K562 (cell line): ENCODE results near the gene SLCO3A1. TPM values are rescaled to one million over a fixed set of nuclear protein-coding genes. Genes with fewer than 3 reads are reported as not detected.

Experiments used
- CREBBP ChIP-seq: IDR thresholded peaks from one replicate; pipeline ENCODE4 v1.6.1; 2012; ENCODE audit warnings: low read depth, mild to moderate bottlenecking, control low read depth, inconsistent platforms, low read length
- EWSR1 ChIP-seq: fragments of 450-650 bp; IDR thresholded peaks from 2 replicates; pipeline ENCODE4 v1.6.1; 2018; ENCODE audit warnings: borderline replicate concordance, mild to moderate bottlenecking, low read depth, moderate library complexity; ENCODE audit not compliant: partially characterized antibody
- FOXK1 ChIP-seq: sonication (generic); formaldehyde crosslinking; IDR thresholded peaks from 2 replicates; pipeline ENCODE4 v1.8.0; 2022; ENCODE audit warnings: missing genetic modification reagents, mild to moderate bottlenecking, borderline replicate concordance
- MCM7 ChIP-seq, 2 experiments: fragments of 450-650 bp; IDR thresholded peaks; 2 replicates each; pipeline ENCODE4 v1.6.1; 2016 to 2018
- ZC3H11A ChIP-seq: IDR thresholded peaks from 2 replicates; pipeline ENCODE4 v1.6.1; 2012; ENCODE audit warnings: low read depth, low read length, improper control_type of control experiment
- polyA plus RNA-seq, 8 experiments: library from polyadenylated mRNA; depleted of rRNA in 4 of 8; stranded (reverse) in 5 of 8; unstranded in 3 of 8; fragments of >200 nt; fragmentation: Nextera tagmentation in 2 of 8; fragmentation: Illumina TruSeq in 1 of 8; extraction: Ambion mirVana in 2 of 8; extraction: Trizol in 1 of 8; gene quantifications; 2 replicates each; pipeline versions ENCODE4 v1.2.1 to v1.2.3, GENCODE V29; 2011 to 2014; ENCODE audit warnings: inconsistent platforms in 1 of 8, missing spikeins in 1 of 8
- total RNA-seq, 7 experiments: library from RNA; depleted of rRNA in 6 of 7; stranded (reverse); fragments of >200 nt in 6 of 7; fragmentation: Illumina TruSeq in 2 of 7; extraction: Trizol in 2 of 7; gene quantifications; 2 replicates each; pipeline versions ENCODE4 v1.2.1 to v1.2.3, GENCODE V29; 2011 to 2021; ENCODE audit warnings: low replicate concordance in 1 of 7
- TF ChIP-seq, protein P1 (sequence below), 2 experiments: fragments of 450-650 bp; formaldehyde crosslinking in 1 of 2; IDR thresholded peaks; 2 replicates each; pipeline versions ENCODE4 v1.4.0 to v1.6.1; 2014 to 2020; ENCODE audit warnings: mild to moderate bottlenecking in 2 of 2, borderline replicate concordance in 1 of 2, low read depth in 1 of 2
- TF ChIP-seq, protein P2 (sequence below): fragments of 150-350 bp; conservative IDR thresholded peaks from 2 replicates; pipeline ENCODE4 v1.6.1; 2014; ENCODE audit warnings: low read length
- TF ChIP-seq, protein P3 (sequence below), 2 experiments: fragments of 450-650 bp in 1 of 2; IDR thresholded peaks; 2 replicates each; pipeline ENCODE4 v1.6.1; 2011 to 2017; ENCODE audit warnings: low read depth in 2 of 2, antibody characterized with exemption in 1 of 2, borderline replicate concordance in 1 of 2, low read length in 1 of 2, mild to moderate bottlenecking in 1 of 2, mixed read lengths in 1 of 2; ENCODE audit not compliant: control insufficient read depth in 1 of 2

Gene SLCO3A1
- total and polyA plus RNA-seq, 9 of the 15 experiments (the other 6 are each of a cell fraction or from before 2014, with no cell fraction given) = 0.01 to 0.84 (median 0.06) TPM; not detected in 3

DNA sequence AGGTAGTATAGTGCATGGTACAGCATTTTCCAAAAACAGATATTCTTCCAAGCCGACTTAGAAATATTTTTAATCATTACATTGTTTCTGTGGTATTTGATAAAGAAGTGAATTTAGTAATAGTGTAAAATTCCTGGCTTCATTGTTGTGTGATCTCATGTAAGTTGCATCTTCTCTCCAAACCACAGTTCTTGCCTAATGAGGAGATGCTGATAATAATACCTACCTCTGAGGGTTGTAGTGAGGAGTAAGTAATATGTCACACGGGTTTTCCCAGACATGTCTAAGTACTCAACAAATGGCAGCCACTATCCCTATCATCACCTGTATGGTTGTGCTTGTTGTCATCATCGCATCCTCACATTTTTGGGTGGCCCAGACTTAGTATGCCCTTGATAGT is 167.3 kb downstream of the SLCO3A1 start (continued):
- TF ChIP-seq, protein P1, sequence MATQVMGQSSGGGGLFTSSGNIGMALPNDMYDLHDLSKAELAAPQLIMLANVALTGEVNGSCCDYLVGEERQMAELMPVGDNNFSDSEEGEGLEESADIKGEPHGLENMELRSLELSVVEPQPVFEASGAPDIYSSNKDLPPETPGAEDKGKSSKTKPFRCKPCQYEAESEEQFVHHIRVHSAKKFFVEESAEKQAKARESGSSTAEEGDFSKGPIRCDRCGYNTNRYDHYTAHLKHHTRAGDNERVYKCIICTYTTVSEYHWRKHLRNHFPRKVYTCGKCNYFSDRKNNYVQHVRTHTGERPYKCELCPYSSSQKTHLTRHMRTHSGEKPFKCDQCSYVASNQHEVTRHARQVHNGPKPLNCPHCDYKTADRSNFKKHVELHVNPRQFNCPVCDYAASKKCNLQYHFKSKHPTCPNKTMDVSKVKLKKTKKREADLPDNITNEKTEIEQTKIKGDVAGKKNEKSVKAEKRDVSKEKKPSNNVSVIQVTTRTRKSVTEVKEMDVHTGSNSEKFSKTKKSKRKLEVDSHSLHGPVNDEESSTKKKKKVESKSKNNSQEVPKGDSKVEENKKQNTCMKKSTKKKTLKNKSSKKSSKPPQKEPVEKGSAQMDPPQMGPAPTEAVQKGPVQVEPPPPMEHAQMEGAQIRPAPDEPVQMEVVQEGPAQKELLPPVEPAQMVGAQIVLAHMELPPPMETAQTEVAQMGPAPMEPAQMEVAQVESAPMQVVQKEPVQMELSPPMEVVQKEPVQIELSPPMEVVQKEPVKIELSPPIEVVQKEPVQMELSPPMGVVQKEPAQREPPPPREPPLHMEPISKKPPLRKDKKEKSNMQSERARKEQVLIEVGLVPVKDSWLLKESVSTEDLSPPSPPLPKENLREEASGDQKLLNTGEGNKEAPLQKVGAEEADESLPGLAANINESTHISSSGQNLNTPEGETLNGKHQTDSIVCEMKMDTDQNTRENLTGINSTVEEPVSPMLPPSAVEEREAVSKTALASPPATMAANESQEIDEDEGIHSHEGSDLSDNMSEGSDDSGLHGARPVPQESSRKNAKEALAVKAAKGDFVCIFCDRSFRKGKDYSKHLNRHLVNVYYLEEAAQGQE (IDR thresholded peaks at IDR 0.05; ENCODE audit: borderline replicate concordance) = no peak
- TF ChIP-seq, protein P1 (CRISPR knock-in tag; IDR thresholded peaks at IDR 0.05; ENCODE audit: low read depth) = no peak
- no peak for TF ChIP-seq FOXK1 (CRISPR knock-in tag)
- no peak for TF ChIP-seq CREBBP
- TF ChIP-seq, protein P2, sequence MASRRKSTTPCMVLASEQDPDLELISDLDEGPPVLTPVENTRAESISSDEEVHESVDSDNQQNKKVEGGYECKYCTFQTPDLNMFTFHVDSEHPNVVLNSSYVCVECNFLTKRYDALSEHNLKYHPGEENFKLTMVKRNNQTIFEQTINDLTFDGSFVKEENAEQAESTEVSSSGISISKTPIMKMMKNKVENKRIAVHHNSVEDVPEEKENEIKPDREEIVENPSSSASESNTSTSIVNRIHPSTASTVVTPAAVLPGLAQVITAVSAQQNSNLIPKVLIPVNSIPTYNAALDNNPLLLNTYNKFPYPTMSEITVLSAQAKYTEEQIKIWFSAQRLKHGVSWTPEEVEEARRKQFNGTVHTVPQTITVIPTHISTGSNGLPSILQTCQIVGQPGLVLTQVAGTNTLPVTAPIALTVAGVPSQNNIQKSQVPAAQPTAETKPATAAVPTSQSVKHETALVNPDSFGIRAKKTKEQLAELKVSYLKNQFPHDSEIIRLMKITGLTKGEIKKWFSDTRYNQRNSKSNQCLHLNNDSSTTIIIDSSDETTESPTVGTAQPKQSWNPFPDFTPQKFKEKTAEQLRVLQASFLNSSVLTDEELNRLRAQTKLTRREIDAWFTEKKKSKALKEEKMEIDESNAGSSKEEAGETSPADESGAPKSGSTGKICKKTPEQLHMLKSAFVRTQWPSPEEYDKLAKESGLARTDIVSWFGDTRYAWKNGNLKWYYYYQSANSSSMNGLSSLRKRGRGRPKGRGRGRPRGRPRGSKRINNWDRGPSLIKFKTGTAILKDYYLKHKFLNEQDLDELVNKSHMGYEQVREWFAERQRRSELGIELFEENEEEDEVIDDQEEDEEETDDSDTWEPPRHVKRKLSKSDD = no peak
- TF ChIP-seq MCM7 (IDR thresholded peaks at IDR 0.05) = no peak
- no peak for TF ChIP-seq ZC3H11A
- no peak for TF ChIP-seq EWSR1
- TF ChIP-seq, protein P3, sequence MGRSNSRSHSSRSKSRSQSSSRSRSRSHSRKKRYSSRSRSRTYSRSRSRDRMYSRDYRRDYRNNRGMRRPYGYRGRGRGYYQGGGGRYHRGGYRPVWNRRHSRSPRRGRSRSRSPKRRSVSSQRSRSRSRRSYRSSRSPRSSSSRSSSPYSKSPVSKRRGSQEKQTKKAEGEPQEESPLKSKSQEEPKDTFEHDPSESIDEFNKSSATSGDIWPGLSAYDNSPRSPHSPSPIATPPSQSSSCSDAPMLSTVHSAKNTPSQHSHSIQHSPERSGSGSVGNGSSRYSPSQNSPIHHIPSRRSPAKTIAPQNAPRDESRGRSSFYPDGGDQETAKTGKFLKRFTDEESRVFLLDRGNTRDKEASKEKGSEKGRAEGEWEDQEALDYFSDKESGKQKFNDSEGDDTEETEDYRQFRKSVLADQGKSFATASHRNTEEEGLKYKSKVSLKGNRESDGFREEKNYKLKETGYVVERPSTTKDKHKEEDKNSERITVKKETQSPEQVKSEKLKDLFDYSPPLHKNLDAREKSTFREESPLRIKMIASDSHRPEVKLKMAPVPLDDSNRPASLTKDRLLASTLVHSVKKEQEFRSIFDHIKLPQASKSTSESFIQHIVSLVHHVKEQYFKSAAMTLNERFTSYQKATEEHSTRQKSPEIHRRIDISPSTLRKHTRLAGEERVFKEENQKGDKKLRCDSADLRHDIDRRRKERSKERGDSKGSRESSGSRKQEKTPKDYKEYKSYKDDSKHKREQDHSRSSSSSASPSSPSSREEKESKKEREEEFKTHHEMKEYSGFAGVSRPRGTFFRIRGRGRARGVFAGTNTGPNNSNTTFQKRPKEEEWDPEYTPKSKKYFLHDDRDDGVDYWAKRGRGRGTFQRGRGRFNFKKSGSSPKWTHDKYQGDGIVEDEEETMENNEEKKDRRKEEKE (IDR thresholded peaks at IDR 0.05; ENCODE audit: borderline replicate concordance in 1 of 2, control insufficient read depth in 1 of 2, low read depth in 2 of 2, low read length in 1 of 2) = no peak
- TF ChIP-seq, all 486 proteins: peak for 0
